ENCODE measurements around the gene ARHGAP28.

Gene ARHGAP28

GRCh38 chr18:6708890-6709289 is 20.6 kb upstream of the ARHGAP28 start:
- no peak for DNase-seq (ENCODE audit: low read depth)
- TF ChIP-seq CTCF (IDR thresholded peaks at IDR 0.05; ENCODE audit: insufficient read depth, low read depth, low read length, missing control alignments) = no peak
- no peak overlapping the region for H3K4me3 ChIP-seq (ENCODE audit: low read depth, low read length)

- H3K4me3 ChIP-seq (ENCODE audit: low read depth, low read length) = no peak overlapping the region
- DNase-seq (ENCODE audit: low read depth) = no peak
- no peak for TF ChIP-seq CTCF (IDR thresholded peaks at IDR 0.05; ENCODE audit: insufficient read depth, low read depth, low read length, missing control alignments)
These were observed 18.0 kb upstream of the ARHGAP28 start for GRCh38 chr18:6711467-6711866.

GRCh38 chr18:6712401-6712800 is 17.1 kb upstream of the ARHGAP28 start:
- no peak for DNase-seq (ENCODE audit: low read depth)
- no peak for TF ChIP-seq CTCF (IDR thresholded peaks at IDR 0.05; ENCODE audit: insufficient read depth, low read depth, low read length, missing control alignments)

GRCh38 chr18:6714010-6714409 is 15.5 kb upstream of the ARHGAP28 start:
- no peak for TF ChIP-seq CTCF (IDR thresholded peaks at IDR 0.05; ENCODE audit: insufficient read depth, low read depth, low read length, missing control alignments)
- no peak overlapping the region for H3K4me3 ChIP-seq (ENCODE audit: low read depth, low read length)
- no peak for DNase-seq (ENCODE audit: low read depth)

More at GRCh38 chr18:6712401-6712800, 17.1 kb upstream of the ARHGAP28 start:
- no peak overlapping the region for H3K4me3 ChIP-seq (ENCODE audit: low read depth, low read length)

GRCh38 chr18:6718267-6718666 is 11.2 kb upstream of the ARHGAP28 start:
- no peak for DNase-seq (ENCODE audit: low read depth)
- TF ChIP-seq CTCF (IDR thresholded peaks at IDR 0.05; ENCODE audit: insufficient read depth, low read depth, low read length, missing control alignments) = no peak
- H3K4me3 ChIP-seq (ENCODE audit: low read depth, low read length) = no peak overlapping the region

GRCh38 chr18:6719098-6719846 is 10.2 kb upstream of the ARHGAP28 start:
- no peak for DNase-seq (ENCODE audit: low read depth)
- TF ChIP-seq CTCF (IDR thresholded peaks at IDR 0.05; ENCODE audit: insufficient read depth, low read depth, low read length, missing control alignments) = no peak
- no peak overlapping the region for H3K4me3 ChIP-seq (ENCODE audit: low read depth, low read length)
